Mammary epithelial cell (primary cell): Measurements from ENCODE around the gene HAUS8.

ENCODE experiments used
- EZH2 ChIP-seq: IDR thresholded peaks from 2 replicates; pipeline ENCODE4 v1.6.1; 2012; ENCODE audit warnings: low read length, inconsistent platforms, borderline replicate concordance
- TF ChIP-seq, protein P1 (sequence below), 2 donors: IDR thresholded peaks in 1 of 2; conservative IDR thresholded peaks in 1 of 2; 2 replicates each; pipeline ENCODE4 v1.5.1; 2011 to 2012; ENCODE audit warnings: inconsistent platforms in 2 of 2, low read length in 2 of 2, mild to moderate bottlenecking in 2 of 2, control low read depth in 1 of 2, low read depth in 1 of 2; ENCODE audit not compliant: insufficient read depth in 1 of 2; ENCODE audit errors: extremely low read depth in 1 of 2

DNA sequence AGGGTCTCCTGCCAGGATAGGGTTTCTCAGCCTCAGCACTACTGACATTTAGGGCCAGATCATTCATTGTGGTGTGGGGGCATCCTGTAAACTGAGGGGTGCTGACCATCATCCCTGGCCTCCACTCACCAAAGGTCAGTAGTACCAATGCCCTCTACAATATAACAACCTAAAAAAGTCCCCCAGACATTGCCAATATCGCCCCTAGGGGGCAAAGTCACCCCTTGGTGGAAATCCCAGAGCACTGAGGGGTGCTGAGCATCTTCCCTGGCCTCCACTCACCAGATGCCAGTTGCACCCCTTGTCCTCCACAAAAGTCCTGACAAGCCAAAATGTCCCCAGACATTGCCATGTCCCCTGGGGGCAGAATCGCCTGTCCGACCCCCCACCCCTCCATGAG is 70.3 kb downstream of the HAUS8 start:
- TF ChIP-seq, protein P1, sequence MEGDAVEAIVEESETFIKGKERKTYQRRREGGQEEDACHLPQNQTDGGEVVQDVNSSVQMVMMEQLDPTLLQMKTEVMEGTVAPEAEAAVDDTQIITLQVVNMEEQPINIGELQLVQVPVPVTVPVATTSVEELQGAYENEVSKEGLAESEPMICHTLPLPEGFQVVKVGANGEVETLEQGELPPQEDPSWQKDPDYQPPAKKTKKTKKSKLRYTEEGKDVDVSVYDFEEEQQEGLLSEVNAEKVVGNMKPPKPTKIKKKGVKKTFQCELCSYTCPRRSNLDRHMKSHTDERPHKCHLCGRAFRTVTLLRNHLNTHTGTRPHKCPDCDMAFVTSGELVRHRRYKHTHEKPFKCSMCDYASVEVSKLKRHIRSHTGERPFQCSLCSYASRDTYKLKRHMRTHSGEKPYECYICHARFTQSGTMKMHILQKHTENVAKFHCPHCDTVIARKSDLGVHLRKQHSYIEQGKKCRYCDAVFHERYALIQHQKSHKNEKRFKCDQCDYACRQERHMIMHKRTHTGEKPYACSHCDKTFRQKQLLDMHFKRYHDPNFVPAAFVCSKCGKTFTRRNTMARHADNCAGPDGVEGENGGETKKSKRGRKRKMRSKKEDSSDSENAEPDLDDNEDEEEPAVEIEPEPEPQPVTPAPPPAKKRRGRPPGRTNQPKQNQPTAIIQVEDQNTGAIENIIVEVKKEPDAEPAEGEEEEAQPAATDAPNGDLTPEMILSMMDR (conservative IDR thresholded peaks at IDR 0.05 in 1 of 2, IDR thresholded peaks at IDR 0.05 in 1 of 2; ENCODE audit: extremely low read depth in 1 of 2, insufficient read depth in 1 of 2, low read depth in 1 of 2, low read length in 2 of 2) = peak in 1 of 2 donors; percentile 10
- no peak for TF ChIP-seq EZH2
